Stimulated activated CD4-positive, alpha-beta T cell treated with anti-CD3 and anti-CD28 coated beads, Interleukin-4, amount 100 ng/mL, for 24 hours (primary cell): ENCODE measurements around the gene LIMA1.
"Not testable (repeated sequence)": the region's sequence is repeated elsewhere in the genome, so short reads cannot be mapped to it uniquely, and the experiment has no call there.

Source experiments
- DNase-seq: peaks from one replicate; pipeline ENCODE4 v3.0.0-alpha.2; 2020

LIMA1 gene

DNA sequence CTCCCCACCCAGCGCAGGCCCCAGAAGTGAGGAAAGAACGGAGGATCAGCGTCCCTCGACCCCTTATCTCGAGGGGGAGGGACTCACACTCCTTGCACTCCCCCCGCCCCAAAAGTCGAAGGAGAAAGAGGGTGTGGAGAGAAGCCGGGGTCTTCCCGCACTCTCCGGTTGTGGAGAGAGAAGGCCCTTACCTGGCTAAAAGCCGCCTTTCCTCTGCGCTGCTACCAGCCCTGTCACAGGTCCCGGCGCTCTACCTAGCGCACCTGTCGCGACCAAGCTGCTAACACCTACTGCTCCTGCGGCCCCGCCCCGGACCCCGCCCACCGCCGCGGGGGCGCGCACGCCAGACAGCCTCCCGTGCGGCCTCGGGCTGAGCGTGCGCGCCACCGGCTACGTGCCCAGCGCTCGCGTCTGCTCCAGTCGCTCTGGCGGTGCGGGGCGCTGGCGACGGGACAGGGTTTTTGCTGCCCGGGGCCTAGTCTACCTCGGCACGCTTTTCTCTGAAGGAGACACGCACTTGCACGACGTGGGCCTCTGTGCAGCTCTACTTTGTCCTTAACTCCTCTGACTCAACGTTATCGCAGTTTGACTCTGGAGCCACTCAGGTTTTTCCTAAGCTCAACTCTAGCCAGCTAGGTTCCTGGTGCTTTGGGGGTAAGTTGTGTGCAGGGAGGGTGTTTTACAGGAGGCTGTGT is at the start of gene LIMA1:
LIMA1 (minus strand) TSS at position 292 of the 695 bp plus-strand sequence. CDS start 34,769 bp downstream, outside the sequence.
- DNase-seq, result peak; percentile 94

- DNase-seq, result no peak
Measured at GRCh38 chr12:50331745-50332144, 48.4 kb upstream of the LIMA1 start.

- not testable (repeated sequence) for DNase-seq
Measured at GRCh38 chr12:50328664-50329063, 45.3 kb upstream of the LIMA1 start.

DNA sequence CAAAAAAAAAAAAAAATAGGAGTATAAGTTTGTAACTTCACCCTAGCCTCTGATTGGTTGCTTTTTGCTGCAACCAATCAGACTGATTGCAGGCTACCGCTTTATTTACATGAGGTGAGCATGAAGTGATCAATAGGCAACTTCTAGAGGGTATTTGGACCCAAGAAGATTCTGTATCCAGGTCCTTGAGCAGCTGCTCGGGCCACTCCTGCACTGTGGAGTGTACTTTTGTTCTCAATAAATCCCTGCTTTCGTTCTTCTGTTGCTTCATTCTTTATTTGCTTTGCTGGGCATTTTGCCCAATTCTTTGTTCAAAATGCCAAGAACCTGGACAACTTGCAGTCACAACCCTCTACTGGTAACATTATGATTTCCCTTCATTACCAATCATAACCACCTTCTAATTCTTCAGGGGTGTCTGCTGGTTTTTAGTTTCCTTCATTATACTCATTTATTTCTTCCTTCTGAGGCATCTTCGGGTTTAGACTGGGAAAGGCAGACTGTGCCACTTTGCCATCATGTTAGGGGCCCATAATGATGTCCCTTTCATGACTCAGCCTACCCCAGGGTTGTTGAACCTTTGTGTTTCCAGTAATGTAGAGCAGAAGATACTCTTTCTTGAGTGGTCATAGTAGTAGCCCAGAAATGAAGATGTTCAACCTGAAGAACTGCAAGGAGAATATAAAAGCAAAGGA is 43.4 kb upstream of the LIMA1 start:
- DNase-seq, result no peak

GRCh38 chr12:50325890-50326391 is 42.6 kb upstream of the LIMA1 start:
- DNase-seq, result no peak

DNA sequence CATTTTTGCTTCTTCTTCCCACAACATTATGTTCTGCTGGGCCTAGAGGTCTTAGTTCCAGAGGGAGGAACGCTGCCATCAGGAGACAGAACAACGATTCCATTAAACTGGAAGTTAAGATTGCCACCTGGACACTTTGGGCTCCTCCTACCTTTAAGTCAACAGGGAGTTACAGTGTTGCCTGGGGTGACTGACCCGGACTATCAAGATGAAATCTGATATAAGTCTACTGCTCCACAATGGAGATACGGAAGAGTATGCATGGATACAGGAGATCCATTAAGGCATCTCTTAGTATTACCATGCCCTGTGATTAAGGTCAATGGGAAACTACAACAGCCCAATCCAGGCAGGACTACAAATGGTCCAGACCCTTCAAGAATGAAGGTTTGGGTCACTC is 41.5 kb upstream of the LIMA1 start:
- DNase-seq, result not testable (repeated sequence)

- DNase-seq, result not testable (repeated sequence)
Measured at GRCh38 chr12:50324077-50324476, 40.8 kb upstream of the LIMA1 start.

- DNase-seq, result no peak
Measured at GRCh38 chr12:50322206-50322605, 38.9 kb upstream of the LIMA1 start.

- no peak for DNase-seq
Measured at GRCh38 chr12:50317203-50317602, 33.9 kb upstream of the LIMA1 start.

DNA sequence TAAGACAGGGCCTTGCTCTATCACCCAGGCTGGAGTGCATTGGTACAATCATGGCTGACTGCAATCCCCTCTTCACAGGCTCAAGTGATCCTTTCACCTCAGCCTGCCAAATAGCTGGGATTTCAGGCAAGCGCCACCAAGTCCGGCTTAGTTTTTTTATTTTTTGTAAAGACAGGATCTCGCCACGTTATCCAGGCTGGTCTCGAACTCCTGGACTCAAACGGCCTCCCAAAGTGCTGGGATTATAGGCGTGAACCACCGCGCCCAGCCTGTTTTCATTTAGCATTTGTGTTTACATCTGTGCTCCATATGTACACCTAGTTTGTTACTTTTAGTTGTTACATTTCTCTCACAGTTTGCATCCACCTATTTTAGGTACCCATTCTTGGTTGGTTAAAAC is 32.5 kb upstream of the LIMA1 start:
- no peak for DNase-seq

GRCh38 chr12:50314636-50315312 is 31.5 kb upstream of the LIMA1 start:
- DNase-seq, result no peak

DNA sequence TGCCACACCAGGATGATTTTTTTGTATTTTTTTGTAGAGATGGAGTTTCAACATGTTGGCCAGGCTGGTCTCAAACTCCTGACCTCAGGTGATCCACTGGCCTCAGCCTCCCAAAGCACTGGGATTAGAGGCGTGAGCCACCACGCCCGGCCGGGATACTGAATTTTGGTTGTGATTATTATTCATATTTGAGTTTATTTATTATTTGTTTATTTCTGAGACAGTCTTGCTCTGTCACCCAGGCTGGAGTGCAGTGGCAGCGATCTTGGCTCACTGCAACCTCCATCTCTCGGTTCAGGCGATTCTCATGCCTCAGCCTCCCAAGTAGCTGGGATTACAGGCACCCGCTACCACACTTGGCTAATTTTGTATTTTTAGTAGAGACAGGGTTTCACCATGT is 30.7 kb upstream of the LIMA1 start:
- not testable (repeated sequence) for DNase-seq

GRCh38 chr12:50313256-50313931 is 30.1 kb upstream of the LIMA1 start:
- DNase-seq, result no peak

GRCh38 chr12:50311858-50312609 is 28.7 kb upstream of the LIMA1 start:
- DNase-seq, result not testable (repeated sequence)

GRCh38 chr12:50309950-50310349 is 26.6 kb upstream of the LIMA1 start:
- DNase-seq, result no peak

DNA sequence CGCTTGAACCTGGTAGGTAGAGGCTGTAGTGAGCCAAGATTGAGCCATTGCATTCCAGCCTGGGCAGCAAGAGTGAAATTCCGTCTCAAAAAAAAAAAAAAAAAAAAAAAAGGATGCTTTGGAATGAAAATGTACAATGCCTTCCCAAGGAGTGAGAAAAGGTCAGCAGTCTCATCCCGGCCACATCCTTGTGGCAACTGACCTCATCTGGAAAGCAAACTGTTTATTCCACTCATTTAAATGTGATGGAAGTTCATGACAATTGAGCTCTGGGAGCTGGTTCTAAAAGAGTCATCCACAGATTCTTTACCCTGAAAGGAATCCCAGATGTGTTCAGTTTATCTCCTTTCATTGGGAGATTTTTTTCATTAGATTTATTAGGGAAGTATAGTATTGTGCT is 19.4 kb upstream of the LIMA1 start:
- no peak for DNase-seq

- no peak for DNase-seq
Measured at GRCh38 chr12:50297996-50298395, 14.7 kb upstream of the LIMA1 start.

DNA sequence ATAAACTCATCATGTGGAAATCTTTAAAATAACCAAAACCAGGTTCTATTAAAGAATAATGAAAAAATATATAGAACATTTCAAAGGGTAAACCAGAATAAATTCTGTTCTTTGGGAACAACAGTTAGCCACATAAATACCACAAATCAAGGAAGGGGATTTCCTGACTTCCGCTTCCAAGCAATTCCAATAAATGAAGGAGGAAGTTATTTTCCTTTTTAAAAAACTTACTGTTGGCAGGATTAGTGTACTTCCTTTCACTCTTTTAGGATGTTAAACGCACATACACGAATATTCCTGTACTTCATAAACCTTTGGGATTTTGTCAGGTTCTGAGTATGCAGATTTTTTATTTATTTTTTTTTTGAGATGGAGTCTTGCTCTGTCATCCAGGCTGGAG is 13.7 kb upstream of the LIMA1 start:
- no peak for DNase-seq

DNA sequence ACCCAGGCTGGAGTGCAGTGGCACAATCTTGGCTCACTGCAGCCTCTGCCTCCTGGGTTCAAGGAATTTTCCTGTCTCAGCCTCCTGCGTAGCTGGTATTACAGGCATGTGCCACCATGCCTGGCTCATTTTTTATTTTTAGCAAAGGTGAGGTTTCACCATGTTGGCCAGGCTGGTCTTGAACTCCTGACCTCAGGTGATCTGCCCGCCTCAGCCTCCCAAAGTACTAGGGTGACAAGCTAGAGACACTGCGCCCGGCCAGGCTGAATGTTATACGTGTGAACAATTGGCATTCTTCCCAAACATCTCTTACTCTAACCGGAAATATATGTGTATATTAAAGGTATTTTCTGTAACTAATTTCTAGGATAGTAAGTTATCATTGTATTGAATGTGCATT is 13.2 kb upstream of the LIMA1 start:
- DNase-seq, result no peak

DNA sequence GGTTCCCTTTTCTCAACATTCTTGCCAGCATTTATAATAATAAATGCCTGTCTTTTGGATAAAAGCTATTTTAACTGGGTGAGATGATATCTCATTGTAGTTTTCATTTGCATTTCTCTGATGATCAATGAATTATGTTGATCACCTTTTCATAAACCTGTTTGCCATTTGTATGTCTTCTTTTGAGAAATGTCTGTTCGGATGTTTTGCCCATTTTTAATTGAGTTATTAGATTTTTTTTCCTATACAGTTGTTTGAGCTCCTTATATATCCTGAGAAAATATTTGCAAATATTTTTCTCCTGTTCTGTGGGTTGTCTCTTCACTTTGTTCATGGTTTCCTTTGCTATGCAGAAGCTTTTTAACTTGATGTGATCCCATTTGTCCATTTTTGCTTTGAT is 8.1 kb upstream of the LIMA1 start:
- DNase-seq, result no peak

DNA sequence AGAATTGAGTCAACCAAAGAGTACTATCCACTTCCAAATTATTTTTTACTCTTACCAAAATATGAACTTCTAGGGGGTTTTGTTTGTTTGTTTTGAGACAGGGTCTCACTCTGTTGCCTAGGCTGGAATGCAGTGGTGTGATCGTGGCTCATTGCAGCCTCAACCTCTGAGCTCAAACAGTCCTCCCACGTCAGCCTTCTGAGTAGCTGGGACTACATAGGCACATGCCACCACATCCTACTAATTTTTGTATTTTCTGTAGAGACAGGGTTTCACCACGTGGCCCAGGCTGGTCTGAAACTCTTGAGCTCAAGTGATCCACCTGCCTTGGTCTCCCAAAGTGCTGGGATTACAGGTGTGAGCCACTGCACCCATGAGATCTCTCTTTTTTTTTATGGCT is 7.4 kb upstream of the LIMA1 start:
- not testable (repeated sequence) for DNase-seq

GRCh38 chr12:50287271-50287670 is 4.0 kb upstream of the LIMA1 start:
- no peak for DNase-seq
